NCI-H526 (cell line): Measurements from ENCODE around the gene IL27RA.

Experiments
- DNase-seq, 2 experiments: peaks; one replicate each; lab custom pipeline; 2025; lab: John Stamatoyannopoulos, UW

Gene IL27RA

DNA sequence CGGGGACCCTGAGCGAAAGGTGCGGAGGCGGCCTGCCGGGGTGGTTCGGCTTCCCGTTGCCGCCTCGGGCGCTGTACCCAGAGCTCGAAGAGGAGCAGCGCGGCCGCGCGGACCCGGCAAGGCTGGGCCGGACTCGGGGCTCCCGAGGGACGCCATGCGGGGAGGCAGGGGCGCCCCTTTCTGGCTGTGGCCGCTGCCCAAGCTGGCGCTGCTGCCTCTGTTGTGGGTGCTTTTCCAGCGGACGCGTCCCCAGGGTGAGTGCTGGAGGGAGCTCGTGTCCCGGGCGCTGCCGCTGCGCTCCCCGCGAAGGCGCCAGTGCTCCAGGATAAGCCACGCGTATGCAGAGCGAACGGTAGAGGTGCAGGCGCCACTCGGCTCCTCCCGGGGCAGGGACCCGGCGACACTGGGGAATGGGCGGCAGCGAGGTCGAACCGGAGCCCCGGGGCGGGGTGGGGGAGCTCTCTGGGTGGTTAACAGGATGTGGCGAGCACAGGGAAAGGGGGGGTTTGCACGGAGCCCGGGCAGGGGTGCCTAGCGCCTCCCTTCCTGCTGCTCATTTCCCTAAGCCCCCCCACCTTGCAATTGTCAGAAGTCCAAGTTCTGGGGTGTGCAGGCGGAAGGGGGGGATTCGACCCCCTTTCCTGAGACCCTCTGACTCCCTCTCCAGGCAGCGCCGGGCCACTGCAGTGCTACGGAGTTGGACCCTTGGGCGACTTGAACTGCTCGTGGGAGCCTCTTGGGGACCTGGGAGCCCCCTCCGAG, at the start of gene IL27RA:
IL27RA (plus strand) TSS at position 44 of the 762 bp plus-strand sequence; CDS start at position 155, 111 bp downstream.
- DNase-seq: peak; percentile 30 to 66

DNA sequence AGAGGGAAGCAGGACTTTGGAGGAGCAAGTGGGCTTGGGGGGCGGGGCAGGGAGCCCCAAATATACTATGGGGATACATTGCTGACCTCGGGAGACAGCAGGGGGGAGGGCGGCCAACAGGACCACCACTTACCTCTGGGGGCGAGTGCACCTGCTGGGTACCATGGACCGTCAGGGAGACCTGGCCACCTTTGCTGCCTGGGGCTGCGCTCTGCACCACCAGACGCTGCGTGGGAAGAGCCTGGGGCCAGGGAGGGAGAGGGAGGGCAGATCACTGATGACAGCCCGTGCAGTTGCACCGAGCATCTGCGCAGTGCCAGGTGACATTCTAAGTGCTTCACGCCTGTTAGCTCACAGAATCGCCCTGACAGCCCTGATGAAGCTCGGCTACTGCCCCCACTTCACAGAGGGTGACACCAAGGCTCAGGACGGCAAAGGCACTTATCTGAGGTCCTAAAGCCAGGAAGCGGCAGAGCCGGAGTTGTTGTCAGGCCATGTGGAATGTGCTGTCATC, 49.5 kb upstream of the IL27RA start:
- DNase-seq: no peak

DNA sequence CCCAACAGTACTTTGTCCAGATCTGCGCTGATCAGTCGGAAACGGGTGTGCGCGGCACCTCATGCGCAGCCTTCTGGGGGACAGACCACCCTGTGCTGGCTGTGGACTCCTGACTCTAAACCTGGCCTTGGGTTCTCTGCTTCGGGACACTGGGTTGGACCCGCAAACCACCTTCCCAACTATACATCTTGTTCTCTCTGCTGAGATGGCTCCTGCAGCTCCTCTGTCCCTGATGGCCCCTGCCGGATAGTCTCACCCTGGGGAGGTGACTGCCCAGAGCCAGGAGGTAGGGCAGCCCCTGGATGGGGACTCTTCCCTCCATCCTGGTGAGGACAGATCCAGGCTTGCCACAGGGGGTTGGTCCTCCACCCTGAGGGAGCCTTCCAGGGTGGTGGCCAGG, 48.8 kb upstream of the IL27RA start:
- no peak for DNase-seq

GRCh38 chr19:13983213-13983889, 48.2 kb upstream of the IL27RA start:
- peak; percentile 27 to 76 for DNase-seq

DNA sequence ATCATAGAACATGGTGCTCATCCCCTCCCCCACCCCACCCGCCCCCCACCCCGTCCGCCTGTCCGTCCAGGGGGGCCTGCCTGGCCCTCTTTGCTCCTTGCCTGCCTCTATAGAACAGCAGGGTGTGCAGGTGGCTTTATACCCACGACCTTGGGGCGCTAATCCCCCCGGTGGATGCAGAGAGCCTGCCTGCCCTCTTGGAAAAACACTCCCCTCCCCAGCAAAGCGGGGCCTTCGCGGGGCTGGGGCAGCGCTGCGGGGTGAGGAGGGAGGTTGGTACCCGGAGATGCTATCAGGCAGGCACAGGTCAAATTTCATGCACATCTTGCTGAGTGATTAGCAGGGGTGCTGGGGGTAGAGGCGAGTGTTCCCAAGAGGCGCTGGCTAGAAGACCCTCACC, 47.4 kb upstream of the IL27RA start:
- no peak for DNase-seq

DNA sequence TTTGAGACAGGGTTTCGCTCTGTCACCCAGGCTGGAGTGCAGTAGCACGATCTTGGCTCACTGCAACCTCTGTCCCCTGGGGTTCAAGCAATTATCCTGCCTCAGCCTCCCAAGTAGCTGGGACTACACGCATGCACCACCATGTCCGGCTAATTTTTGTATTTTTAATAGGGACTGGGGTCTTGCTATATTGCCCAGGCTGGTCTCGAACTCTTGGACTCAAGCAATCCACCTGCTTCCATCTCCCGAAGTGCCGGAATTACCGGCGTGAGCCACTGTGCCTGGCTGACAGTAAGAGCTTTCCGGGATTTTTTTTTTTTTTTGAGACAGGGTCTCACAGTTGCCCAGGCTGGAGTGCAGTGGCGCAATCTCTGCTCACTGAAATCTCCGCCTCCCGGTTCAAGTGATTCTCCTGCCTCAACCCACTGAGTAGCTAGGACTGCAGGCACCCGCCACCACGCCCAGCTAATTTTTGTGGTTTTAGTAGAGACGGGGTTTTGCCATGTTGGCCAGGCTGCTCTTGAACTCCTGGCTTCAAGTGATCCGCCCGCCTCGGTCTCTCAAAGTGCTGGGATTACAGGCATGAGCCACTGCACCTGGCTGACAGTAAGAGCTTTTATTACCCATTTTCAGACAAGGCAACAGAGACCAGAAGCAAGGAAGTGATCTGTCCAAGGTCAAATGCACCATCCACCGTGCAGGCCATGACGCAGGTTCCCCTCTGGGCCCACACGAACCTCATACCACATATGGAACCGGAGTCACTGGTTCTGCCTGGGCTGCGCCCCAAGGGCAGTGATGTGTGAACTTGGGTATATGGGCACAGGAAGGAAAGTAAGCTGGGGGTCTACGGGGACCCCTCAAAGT, 46.5 kb upstream of the IL27RA start:
- DNase-seq: no peak

- DNase-seq: peak in 1 of 2 experiments; percentile 32
Measured at GRCh38 chr19:13985771-13986347, 45.7 kb upstream of the IL27RA start.

DNA sequence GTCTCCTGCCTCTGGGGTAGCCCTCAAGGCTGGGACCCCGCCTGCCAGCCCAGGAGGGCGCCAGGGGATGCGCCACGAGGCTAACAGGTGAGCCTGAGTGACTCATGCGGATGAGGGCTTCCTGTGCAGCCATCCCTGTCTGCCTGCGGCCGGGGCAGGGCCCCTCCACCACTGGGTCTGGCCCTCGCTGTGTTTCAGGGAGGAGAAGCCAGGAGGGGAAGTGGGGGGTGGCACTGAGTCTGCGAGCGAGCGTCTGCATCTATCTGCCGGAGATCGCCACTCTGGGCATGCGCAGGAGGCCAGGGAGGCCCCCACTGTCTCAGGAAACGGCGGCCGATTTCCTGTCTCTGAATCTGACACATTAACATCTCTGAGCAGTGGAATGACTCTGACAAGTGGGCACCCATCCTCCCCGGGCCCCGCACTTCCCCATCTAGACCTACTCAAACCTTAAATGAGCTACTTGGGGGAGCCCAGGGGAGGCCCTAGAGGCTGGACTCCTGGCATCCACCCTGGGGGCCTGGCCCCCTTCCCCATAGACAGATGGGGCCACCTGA, 45.1 kb upstream of the IL27RA start:
- peak in 1 of 2 experiments; percentile 64 for DNase-seq

DNA sequence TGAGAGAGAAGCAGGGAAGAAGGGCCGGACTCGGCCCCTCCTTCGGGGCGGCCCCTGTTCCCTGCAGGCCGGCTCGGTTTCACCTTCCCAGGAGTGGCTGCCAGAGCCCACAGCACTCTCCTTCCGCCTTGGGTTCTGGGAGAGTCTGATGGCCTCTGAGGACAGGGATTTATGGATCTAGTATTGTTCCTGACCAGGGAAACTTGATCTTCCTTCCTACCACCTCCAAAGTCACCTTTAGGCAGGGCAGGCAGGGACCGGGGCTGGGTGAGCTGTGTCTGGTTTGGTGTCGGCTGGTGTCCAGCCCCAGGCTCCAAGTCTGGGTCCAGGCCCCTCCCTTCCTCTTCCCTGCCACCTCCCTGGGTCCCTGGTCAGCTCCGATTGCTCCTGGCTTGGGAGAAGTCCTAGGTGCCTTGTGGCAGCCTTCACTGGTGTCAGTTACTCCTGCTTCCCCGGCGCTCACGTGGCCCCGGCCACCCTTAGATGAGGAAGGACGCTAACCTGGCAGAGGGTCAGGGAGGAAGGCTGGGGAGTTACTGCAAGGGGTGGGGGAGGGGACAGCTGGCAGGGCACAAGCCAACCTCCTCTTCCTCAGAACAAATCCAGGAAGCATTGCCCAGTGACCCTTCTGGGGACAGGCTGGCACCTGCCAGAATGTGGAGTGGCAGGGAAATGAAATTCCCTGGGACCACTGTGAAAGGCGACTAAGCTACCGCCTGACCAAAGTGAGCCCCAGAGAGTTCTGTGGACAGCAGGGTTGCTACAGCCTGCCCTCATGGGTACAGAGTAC, 44.3 kb upstream of the IL27RA start:
- no peak for DNase-seq

GRCh38 chr19:13989487-13989886, 42.1 kb upstream of the IL27RA start:
- no peak for DNase-seq

- DNase-seq: no peak
Measured at GRCh38 chr19:13990085-13990484, 41.5 kb upstream of the IL27RA start.

GRCh38 chr19:13992025-13992424, 39.5 kb upstream of the IL27RA start:
- no peak for DNase-seq

DNA sequence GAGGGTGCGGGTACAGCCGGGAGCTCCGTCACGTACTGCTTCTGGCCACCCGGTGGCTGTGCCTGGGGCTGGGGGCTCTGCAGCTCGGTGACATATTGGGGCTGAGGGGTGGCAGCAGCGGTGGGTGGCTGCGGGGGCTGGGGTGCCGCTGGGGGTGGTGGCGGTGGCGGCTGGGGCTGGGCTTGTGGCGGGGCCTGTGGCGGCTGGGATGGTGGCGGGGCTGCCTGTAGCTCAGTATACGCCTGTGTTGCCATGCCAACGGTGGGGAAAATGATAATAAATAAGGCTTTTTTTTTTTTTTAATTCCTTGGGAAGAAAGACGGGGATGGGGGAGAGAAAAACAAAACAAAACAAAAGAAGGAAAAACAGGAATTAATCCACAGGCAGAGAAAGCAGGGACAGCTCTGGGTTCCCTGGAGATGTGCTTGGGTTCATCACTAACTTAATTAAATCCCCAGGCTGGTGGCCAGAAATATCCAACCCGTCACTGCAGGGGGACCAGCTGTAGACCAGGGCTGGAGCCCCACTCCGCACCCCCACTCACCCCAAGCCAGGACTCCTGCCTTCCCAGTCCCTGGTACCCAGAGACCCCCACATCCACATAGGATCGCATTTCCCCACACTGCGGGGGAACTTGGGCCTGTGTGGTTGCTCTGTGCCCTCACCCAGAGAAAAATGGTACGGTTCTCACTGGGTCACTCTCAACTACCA, 37.8 kb upstream of the IL27RA start:
- DNase-seq: no peak

DNA sequence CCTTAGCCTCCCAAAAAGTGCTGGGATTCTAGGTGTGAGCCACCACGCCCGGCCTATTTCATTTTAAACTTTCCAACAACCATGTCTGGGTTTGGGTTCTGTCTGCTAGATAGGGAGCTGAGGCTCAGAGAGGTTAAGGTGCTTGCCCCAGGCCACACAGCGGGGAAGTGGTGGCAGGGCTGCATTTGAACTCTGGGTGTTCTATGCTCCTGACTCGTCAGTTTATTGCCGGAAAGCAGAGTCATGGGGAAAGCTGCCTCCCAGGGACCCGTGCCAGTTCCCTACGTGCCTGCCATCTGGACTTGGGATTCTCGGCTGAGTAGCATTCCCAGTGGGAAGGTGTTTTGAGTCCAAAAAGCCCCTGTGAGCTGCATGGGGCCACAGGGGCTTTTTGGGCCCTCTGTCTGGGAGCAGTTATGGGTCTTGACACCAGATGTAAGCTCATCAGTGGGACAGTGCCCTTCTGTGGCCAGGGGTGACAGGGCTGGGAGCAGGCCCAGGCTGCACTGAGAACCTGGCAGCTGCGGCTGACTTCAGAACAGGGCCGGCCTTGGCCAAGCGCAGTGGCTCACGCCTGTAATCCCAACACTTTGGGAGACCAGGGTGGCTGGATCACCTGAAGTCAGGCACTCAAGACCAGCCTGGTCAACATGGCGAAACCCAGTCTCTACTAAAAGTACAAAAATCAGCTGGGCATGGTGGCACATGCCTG, 36.4 kb upstream of the IL27RA start:
- DNase-seq: no peak

DNA sequence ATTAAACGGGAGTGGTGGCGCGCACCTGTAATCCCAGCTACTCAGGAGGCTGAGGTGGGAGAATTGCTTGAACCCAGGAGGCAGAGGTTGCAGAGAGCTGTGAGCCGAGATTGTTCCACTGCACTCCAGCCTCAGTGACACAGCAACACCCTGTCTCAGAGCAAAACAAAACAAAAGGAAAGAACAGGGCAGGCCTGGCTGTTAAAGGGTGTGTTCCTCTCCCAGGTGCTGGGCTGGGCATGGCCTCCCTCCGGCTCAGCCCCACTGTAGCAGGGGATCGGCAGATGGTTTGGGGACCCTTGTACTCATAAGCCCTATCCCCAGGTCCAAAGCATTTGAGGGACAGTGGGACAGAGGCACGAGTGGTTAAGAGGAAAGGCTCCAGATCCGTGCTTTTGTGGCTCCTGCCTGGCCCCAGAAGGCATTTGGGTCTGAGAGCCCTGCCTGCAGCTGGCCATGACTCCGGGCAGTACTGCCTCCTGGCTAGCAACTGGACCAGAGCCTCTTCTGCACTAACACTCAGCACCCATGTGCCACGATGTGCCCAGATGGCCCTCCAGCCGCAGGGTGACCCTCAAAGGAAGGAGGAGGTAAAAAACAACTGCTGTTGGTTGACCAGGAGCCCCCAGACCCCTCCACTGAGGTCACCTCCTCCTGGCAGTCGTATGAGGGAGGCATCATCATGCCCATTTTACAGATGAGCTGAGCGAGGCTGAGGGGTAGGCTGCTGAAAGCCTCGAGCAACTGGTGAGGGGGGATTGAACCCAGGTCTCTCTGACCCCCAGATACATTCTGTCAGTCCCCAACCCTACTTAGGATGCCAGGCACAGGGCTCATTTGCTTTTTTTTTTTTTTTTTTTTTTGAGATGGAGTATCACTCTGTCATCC, 35.4 kb upstream of the IL27RA start:
- no peak for DNase-seq

GRCh38 chr19:13996928-13997630, 34.5 kb upstream of the IL27RA start:
- no peak for DNase-seq

DNA sequence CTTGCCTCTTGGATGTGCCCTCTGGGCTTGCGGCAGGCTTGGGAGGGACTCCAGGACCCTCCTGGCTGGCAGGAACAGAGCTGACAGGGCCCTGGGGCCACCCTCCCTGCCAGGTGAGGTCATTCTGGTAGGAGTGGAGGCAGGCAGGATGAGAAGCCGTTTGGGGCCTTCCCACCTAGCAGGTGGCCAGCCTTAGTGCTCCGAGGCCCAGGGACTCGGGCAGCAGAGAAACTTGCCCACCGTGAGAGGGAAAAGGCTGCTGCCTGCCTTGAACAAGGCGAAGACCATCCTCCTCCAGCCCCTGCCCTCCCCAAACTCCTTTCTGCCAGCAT, 34.0 kb upstream of the IL27RA start:
- no peak for DNase-seq

GRCh38 chr19:13998426-13998825, 33.1 kb upstream of the IL27RA start:
- DNase-seq: no peak
